Neural cell (in vitro differentiated cells): ENCODE measurements around the gene SLC12A7. TPM values are rescaled to one million over a fixed set of nuclear protein-coding genes. Genes with fewer than 3 reads are reported as not detected.

Experiments
- H2AFZ ChIP-seq: fragments of 200-600, 300-800 bp; sonication (generic), shearing (Covaris generic); 2 replicates; pipeline ENCODE4 v1.6.0; 2014; ENCODE audit warnings: low read depth, mild to moderate bottlenecking, antibody characterized with exemption, low read length, moderate library complexity
- H3F3A ChIP-seq: fragments of 200-600 bp; shearing (Covaris generic); 2 replicates; pipeline ENCODE4 v1.6.1; 2016; ENCODE audit warnings: mild to moderate bottlenecking, moderate library complexity, mixed read lengths, antibody characterized with exemption, low read length; ENCODE audit not compliant: insufficient read depth, poor library complexity, severe bottlenecking
- H3K27ac ChIP-seq: fragments of 200-600, 300-800 bp; sonication (generic), shearing (Covaris generic); 2 replicates; pipeline ENCODE4 v1.5.1; 2014; ENCODE audit warnings: mild to moderate bottlenecking, low read length, moderate library complexity
- H3K27me3 ChIP-seq: fragments of 300-800, 200-600 bp; sonication (generic), shearing (Covaris generic); 2 replicates; pipeline ENCODE4 v1.6.0; 2014; ENCODE audit warnings: mild to moderate bottlenecking, low read depth, low read length, moderate library complexity; ENCODE audit not compliant: insufficient read depth
- H3K36me3 ChIP-seq: fragments of 300-800, 200-600 bp; sonication (generic), shearing (Covaris generic); 2 replicates; pipeline ENCODE4 v1.5.1; 2014; ENCODE audit warnings: mild to moderate bottlenecking, antibody characterized with exemption, low read length, moderate library complexity; ENCODE audit not compliant: insufficient read depth
- H3K4me2 ChIP-seq: fragments of 300-800, 200-600 bp; sonication (generic), shearing (Covaris generic); 2 replicates; pipeline ENCODE4 v1.6.0; 2014; ENCODE audit warnings: mild to moderate bottlenecking, low read length
- H3K4me3 ChIP-seq: fragments of 300-800, 200-600 bp; sonication (generic), shearing (Covaris generic); 2 replicates; pipeline ENCODE4 v1.5.1; 2014; ENCODE audit warnings: mild to moderate bottlenecking, low read length, moderate library complexity
- H3K79me2 ChIP-seq: fragments of 200-600 bp; shearing (Covaris generic); replicated peaks from 2 replicates; pipeline ENCODE4 v1.6.0; 2014; ENCODE audit warnings: mild to moderate bottlenecking, low read length, moderate library complexity; ENCODE audit not compliant: insufficient read depth
- H3K9ac ChIP-seq: fragments of 300-800, 200-600 bp; sonication (generic), shearing (Covaris generic); 2 replicates; pipeline ENCODE4 v1.6.1; 2016; ENCODE audit warnings: mild to moderate bottlenecking, low read length, mixed read lengths
- H3K9me2 ChIP-seq: fragments of 200-600 bp; shearing (Covaris generic); 2 replicates; pipeline ENCODE4 v1.6.1; 2016; ENCODE audit warnings: mild to moderate bottlenecking, low read length, mixed read lengths; ENCODE audit not compliant: insufficient read depth
- H3K9me3 ChIP-seq: fragments of 200-600, 300-800 bp; sonication (generic), shearing (Covaris generic); 2 replicates; pipeline ENCODE4 v1.6.1; 2016; ENCODE audit warnings: mild to moderate bottlenecking, mixed run types, low read length, moderate library complexity, mixed read lengths
- H4K20me1 ChIP-seq: fragments of 200-600 bp; shearing (Covaris generic); 2 replicates; pipeline ENCODE4 v1.6.1; 2016; ENCODE audit warnings: mild to moderate bottlenecking, mixed run types; ENCODE audit not compliant: insufficient read depth
- EP300 ChIP-seq: fragments of 450-650 bp; conservative IDR thresholded peaks from 2 replicates; pipeline ENCODE4 v1.6.1; 2014; ENCODE audit warnings: antibody characterized with exemption, mild to moderate bottlenecking, moderate library complexity; ENCODE audit not compliant: poor library complexity, severe bottlenecking
- EZH2 ChIP-seq: fragments of 200-600, 300-800 bp; shearing (Covaris generic), sonication (generic); IDR thresholded peaks from 2 replicates; pipeline ENCODE4 v1.6.1; 2014; ENCODE audit warnings: antibody characterized with exemption, low read length, borderline replicate concordance, mild to moderate bottlenecking; ENCODE audit not compliant: insufficient read depth, poor library complexity, severe bottlenecking
- MXI1 ChIP-seq: fragments of 450-650 bp; conservative IDR thresholded peaks from 2 replicates; pipeline ENCODE4 v1.6.1; 2014; ENCODE audit warnings: antibody characterized with exemption, mild to moderate bottlenecking; ENCODE audit not compliant: poor library complexity, severe bottlenecking
- POLR2AphosphoS5 ChIP-seq: IDR thresholded peaks from 2 replicates; pipeline ENCODE4 v1.6.1; 2012
- RAD21 ChIP-seq: fragments of 450-650 bp; conservative IDR thresholded peaks from 2 replicates; pipeline ENCODE4 v1.6.1; 2014; ENCODE audit warnings: antibody characterized with exemption, mild to moderate bottlenecking, moderate library complexity
- SMC3 ChIP-seq: fragments of 450-650 bp; conservative IDR thresholded peaks from 2 replicates; pipeline ENCODE4 v1.6.1; 2014; ENCODE audit warnings: antibody characterized with exemption, mild to moderate bottlenecking, moderate library complexity; ENCODE audit not compliant: poor library complexity
- TAF1 ChIP-seq: IDR thresholded peaks from 2 replicates; pipeline ENCODE4 v1.6.1; 2012; ENCODE audit warnings: low read depth
- polyA plus RNA-seq: library from polyadenylated mRNA; depleted of rRNA; stranded (reverse); fragments of >200 nt; gene quantifications from 2 replicates; pipeline ENCODE4 v1.2.3, GENCODE V29; 2014
- TF ChIP-seq, protein P1 (sequence below): IDR thresholded peaks from 2 replicates; pipeline ENCODE4 v1.6.1; 2012; ENCODE audit warnings: borderline replicate concordance
- TF ChIP-seq, protein P2 (sequence below): fragments of 450-650 bp; IDR thresholded peaks from 2 replicates; pipeline ENCODE4 v1.5.1; 2014; ENCODE audit warnings: antibody characterized with exemption, mild to moderate bottlenecking, moderate library complexity; ENCODE audit not compliant: poor library complexity, severe bottlenecking

Gene SLC12A7
- polyA plus RNA-seq, 1 donor from 2014 or later = 4.5 TPM

DNA sequence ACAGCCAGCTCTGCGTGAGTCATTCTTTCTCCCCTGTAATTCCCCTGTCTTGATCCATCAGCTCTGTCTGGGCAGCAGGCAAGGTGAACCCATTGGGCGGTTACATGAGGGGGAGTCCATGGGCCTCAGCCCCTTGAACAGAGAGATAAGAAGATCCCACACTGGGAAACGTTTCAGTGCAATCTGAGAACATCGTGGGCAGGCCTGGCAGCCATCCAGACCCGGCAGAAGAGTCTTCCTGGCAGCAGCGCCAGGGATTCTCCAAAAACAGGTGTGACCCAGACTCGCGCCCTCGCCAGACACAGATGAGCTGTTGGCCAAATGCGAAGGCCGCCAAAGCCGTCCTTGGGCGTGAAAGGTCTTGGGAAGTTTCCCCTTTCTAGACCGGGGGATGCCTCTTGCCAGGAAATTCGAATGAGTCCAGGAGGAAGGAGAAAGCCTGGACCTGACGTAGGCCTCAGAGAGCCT lies 6.4 kb upstream of the SLC12A7 start:
- Histone ChIP-seq H2AFZ (no peak overlapping the region), H3K4me2 (no peak overlapping the region), H3K9me3 (no peaks in the 10 kb centered on the region), H3K9me2 (no peaks in the 10 kb centered on the region), H3K4me3 (no peak overlapping the region), H3K27ac (no peak overlapping the region), H3K36me3 (no peaks in the 10 kb centered on the region), H3F3A (no peaks in the 10 kb centered on the region), H4K20me1 (no peaks in the 10 kb centered on the region), H3K9ac (no peak overlapping the region), H3K27me3 (no peaks in the 10 kb centered on the region), H3K79me2 (no peaks in the 10 kb centered on the region)
- TF ChIP-seq EP300 (no peak), TAF1 (no peak), POLR2AphosphoS5 (no peak), SMC3 (no peak), RAD21 (no peak), EZH2 (no peak), MXI1 (no peak)
- TF ChIP-seq, protein P1, sequence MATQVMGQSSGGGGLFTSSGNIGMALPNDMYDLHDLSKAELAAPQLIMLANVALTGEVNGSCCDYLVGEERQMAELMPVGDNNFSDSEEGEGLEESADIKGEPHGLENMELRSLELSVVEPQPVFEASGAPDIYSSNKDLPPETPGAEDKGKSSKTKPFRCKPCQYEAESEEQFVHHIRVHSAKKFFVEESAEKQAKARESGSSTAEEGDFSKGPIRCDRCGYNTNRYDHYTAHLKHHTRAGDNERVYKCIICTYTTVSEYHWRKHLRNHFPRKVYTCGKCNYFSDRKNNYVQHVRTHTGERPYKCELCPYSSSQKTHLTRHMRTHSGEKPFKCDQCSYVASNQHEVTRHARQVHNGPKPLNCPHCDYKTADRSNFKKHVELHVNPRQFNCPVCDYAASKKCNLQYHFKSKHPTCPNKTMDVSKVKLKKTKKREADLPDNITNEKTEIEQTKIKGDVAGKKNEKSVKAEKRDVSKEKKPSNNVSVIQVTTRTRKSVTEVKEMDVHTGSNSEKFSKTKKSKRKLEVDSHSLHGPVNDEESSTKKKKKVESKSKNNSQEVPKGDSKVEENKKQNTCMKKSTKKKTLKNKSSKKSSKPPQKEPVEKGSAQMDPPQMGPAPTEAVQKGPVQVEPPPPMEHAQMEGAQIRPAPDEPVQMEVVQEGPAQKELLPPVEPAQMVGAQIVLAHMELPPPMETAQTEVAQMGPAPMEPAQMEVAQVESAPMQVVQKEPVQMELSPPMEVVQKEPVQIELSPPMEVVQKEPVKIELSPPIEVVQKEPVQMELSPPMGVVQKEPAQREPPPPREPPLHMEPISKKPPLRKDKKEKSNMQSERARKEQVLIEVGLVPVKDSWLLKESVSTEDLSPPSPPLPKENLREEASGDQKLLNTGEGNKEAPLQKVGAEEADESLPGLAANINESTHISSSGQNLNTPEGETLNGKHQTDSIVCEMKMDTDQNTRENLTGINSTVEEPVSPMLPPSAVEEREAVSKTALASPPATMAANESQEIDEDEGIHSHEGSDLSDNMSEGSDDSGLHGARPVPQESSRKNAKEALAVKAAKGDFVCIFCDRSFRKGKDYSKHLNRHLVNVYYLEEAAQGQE = no peak
- TF ChIP-seq, protein P2, sequence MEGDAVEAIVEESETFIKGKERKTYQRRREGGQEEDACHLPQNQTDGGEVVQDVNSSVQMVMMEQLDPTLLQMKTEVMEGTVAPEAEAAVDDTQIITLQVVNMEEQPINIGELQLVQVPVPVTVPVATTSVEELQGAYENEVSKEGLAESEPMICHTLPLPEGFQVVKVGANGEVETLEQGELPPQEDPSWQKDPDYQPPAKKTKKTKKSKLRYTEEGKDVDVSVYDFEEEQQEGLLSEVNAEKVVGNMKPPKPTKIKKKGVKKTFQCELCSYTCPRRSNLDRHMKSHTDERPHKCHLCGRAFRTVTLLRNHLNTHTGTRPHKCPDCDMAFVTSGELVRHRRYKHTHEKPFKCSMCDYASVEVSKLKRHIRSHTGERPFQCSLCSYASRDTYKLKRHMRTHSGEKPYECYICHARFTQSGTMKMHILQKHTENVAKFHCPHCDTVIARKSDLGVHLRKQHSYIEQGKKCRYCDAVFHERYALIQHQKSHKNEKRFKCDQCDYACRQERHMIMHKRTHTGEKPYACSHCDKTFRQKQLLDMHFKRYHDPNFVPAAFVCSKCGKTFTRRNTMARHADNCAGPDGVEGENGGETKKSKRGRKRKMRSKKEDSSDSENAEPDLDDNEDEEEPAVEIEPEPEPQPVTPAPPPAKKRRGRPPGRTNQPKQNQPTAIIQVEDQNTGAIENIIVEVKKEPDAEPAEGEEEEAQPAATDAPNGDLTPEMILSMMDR = no peak

DNA sequence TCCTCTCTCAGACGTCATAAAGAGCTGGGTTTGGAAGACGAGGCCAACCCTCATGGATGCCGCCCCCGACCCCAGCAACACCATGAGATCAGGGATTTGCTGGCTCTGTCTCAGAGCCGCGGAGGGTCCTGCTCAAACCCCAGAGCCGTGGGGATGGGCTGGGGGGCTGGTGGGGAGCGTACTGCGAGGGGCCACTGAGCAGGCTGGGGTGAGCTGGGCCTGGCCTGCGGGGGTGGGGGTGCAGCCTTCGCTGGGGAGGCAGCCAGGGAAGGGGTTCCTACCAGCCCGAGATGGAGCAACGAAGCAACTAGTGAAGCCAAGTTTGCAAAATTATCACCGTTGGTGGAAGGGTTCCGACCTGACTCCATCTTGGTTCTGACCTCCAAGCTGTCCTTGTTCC lies 5.1 kb upstream of the SLC12A7 start:
- Histone ChIP-seq H2AFZ (no peak overlapping the region), H3K36me3 (no peaks in the 10 kb centered on the region), H3K27ac (no peak overlapping the region), H3K9ac (no peak overlapping the region), H3K9me2 (no peaks in the 10 kb centered on the region), H3K4me3 (no peak overlapping the region), H3K27me3 (no peaks in the 10 kb centered on the region), H3F3A (no peaks in the 10 kb centered on the region), H3K4me2 (no peak overlapping the region), H3K79me2 (no peaks in the 10 kb centered on the region), H4K20me1 (no peaks in the 10 kb centered on the region), H3K9me3 (no peaks in the 10 kb centered on the region)
- TF ChIP-seq TAF1 (no peak), POLR2AphosphoS5 (no peak), EP300 (no peak)

DNA sequence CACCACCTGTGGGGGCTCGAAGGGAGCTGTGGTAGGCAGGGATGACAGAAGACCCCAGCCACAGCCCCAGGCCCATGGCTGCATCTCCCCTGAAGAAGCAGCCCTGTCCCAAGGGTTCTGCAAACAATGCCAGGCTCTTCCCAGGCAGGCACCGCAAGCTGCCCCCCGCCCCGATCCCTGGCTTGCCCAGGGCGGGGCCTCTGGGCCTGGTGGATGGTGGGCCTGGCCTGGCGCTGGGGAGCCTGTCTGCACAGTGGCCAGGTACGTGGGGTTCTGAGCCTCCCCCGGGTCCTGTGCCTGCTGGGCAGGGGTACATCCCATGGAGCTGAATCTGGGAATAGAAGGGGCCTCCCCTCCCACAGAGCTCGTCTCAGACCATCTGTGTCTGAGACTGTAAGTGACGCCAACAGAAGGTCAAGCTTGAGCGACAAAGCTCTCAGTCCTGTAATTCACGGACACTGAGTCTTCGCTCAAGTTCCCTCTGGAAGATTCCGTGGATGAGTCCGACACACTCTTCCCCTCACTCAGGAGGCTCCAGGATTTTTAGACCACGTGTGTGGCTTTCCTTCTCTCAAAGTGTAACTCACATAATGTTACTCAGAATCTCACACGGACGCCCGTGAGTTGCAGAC lies 4.4 kb upstream of the SLC12A7 start:
- H3K36me3 ChIP-seq = no peaks in the 10 kb centered on the region
- no peaks in the 10 kb centered on the region for H4K20me1 ChIP-seq
- no peaks in the 10 kb centered on the region for H3K9me3 ChIP-seq
- no peak overlapping the region for H3K4me2 ChIP-seq
- TF ChIP-seq, protein P1 = no peak
- no peak for TF ChIP-seq SMC3
- no peak for TF ChIP-seq POLR2AphosphoS5
- TF ChIP-seq, protein P2 = no peak
- TF ChIP-seq RAD21 = no peak
- no peak for TF ChIP-seq EP300
- no peak for TF ChIP-seq TAF1
- TF ChIP-seq EZH2 = no peak
- H3F3A ChIP-seq = no peaks in the 10 kb centered on the region
- H3K9me2 ChIP-seq = no peaks in the 10 kb centered on the region
- H3K9ac ChIP-seq = no peak overlapping the region
- H3K27me3 ChIP-seq = peaks cover 4% of the 10 kb centered on the region
- no peak overlapping the region for H3K27ac ChIP-seq
- no peaks in the 10 kb centered on the region for H3K79me2 ChIP-seq
- H2AFZ ChIP-seq = no peak overlapping the region
- no peak overlapping the region for H3K4me3 ChIP-seq
